ENCODE measurements around the gene PPP2R5C. TPM values are rescaled to one million over a fixed set of nuclear protein-coding genes. Genes with fewer than 3 reads are reported as not detected.

PPP2R5C gene
- total and polyA plus RNA-seq, 9 of the 15 experiments (the other 6 are each of a cell fraction or from before 2014, with no cell fraction given): 284 to 617 (median 395) TPM

DNA sequence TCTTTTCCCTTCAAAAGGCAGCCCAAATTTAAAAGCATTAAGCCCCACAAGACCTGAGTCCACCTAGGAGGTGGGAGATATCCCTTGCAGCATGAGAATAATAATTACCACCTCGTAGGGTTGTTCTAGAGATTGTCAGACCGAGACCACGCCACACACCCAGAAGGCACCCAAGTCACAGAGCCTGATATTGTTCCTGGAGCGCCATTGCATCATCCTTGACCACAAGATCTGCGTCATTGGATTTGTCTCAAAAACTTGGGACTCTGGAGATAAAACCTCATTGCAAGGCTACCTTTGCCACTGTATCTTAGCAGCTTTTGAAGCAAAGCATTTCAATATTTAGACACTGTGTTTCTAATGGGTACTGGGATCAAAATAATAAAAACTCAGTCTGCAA is 29.4 kb upstream of the PPP2R5C start (continued):
- TF ChIP-seq, protein P1, sequence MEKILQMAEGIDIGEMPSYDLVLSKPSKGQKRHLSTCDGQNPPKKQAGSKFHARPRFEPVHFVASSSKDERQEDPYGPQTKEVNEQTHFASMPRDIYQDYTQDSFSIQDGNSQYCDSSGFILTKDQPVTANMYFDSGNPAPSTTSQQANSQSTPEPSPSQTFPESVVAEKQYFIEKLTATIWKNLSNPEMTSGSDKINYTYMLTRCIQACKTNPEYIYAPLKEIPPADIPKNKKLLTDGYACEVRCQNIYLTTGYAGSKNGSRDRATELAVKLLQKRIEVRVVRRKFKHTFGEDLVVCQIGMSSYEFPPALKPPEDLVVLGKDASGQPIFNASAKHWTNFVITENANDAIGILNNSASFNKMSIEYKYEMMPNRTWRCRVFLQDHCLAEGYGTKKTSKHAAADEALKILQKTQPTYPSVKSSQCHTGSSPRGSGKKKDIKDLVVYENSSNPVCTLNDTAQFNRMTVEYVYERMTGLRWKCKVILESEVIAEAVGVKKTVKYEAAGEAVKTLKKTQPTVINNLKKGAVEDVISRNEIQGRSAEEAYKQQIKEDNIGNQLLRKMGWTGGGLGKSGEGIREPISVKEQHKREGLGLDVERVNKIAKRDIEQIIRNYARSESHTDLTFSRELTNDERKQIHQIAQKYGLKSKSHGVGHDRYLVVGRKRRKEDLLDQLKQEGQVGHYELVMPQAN (IDR thresholded peaks at IDR 0.05; ENCODE audit: borderline replicate concordance): no peak
- TF ChIP-seq STAT5A (IDR thresholded peaks at IDR 0.05; ENCODE audit: borderline replicate concordance, low read length): no peak
- TF ChIP-seq, protein P2, sequence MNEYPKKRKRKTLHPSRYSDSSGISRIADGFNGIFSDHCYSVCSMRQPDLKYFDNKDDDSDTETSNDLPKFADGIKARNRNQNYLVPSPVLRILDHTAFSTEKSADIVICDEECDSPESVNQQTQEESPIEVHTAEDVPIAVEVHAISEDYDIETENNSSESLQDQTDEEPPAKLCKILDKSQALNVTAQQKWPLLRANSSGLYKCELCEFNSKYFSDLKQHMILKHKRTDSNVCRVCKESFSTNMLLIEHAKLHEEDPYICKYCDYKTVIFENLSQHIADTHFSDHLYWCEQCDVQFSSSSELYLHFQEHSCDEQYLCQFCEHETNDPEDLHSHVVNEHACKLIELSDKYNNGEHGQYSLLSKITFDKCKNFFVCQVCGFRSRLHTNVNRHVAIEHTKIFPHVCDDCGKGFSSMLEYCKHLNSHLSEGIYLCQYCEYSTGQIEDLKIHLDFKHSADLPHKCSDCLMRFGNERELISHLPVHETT (CRISPR knock-in tag; conservative IDR thresholded peaks at IDR 0.05 in 1 of 2, IDR thresholded peaks at IDR 0.05 in 1 of 2): no peak
- TF ChIP-seq MIER1 (IDR thresholded peaks at IDR 0.05; ENCODE audit: low read depth): no peak
- TF ChIP-seq, protein P3, sequence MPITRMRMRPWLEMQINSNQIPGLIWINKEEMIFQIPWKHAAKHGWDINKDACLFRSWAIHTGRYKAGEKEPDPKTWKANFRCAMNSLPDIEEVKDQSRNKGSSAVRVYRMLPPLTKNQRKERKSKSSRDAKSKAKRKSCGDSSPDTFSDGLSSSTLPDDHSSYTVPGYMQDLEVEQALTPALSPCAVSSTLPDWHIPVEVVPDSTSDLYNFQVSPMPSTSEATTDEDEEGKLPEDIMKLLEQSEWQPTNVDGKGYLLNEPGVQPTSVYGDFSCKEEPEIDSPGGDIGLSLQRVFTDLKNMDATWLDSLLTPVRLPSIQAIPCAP (CRISPR knock-in tag; IDR thresholded peaks at IDR 0.05; ENCODE audit: borderline replicate concordance): no peak
- no peak for TF ChIP-seq HMG20A (CRISPR knock-in tag; conservative IDR thresholded peaks at IDR 0.05)
- no peak for TF ChIP-seq RFX1 (IDR thresholded peaks at IDR 0.05)
- TF ChIP-seq SREBF1 (IDR thresholded peaks at IDR 0.05; ENCODE audit: borderline replicate concordance, low read depth, low read length): no peak
- no peak for TF ChIP-seq PTRF (tag; IDR thresholded peaks at IDR 0.05)
- no peak for TF ChIP-seq ATF1 (CRISPR knock-in tag; IDR thresholded peaks at IDR 0.05)
- TF ChIP-seq ATF1 (tag; IDR thresholded peaks at IDR 0.05): peak; percentile 61
- TF ChIP-seq, protein P4, sequence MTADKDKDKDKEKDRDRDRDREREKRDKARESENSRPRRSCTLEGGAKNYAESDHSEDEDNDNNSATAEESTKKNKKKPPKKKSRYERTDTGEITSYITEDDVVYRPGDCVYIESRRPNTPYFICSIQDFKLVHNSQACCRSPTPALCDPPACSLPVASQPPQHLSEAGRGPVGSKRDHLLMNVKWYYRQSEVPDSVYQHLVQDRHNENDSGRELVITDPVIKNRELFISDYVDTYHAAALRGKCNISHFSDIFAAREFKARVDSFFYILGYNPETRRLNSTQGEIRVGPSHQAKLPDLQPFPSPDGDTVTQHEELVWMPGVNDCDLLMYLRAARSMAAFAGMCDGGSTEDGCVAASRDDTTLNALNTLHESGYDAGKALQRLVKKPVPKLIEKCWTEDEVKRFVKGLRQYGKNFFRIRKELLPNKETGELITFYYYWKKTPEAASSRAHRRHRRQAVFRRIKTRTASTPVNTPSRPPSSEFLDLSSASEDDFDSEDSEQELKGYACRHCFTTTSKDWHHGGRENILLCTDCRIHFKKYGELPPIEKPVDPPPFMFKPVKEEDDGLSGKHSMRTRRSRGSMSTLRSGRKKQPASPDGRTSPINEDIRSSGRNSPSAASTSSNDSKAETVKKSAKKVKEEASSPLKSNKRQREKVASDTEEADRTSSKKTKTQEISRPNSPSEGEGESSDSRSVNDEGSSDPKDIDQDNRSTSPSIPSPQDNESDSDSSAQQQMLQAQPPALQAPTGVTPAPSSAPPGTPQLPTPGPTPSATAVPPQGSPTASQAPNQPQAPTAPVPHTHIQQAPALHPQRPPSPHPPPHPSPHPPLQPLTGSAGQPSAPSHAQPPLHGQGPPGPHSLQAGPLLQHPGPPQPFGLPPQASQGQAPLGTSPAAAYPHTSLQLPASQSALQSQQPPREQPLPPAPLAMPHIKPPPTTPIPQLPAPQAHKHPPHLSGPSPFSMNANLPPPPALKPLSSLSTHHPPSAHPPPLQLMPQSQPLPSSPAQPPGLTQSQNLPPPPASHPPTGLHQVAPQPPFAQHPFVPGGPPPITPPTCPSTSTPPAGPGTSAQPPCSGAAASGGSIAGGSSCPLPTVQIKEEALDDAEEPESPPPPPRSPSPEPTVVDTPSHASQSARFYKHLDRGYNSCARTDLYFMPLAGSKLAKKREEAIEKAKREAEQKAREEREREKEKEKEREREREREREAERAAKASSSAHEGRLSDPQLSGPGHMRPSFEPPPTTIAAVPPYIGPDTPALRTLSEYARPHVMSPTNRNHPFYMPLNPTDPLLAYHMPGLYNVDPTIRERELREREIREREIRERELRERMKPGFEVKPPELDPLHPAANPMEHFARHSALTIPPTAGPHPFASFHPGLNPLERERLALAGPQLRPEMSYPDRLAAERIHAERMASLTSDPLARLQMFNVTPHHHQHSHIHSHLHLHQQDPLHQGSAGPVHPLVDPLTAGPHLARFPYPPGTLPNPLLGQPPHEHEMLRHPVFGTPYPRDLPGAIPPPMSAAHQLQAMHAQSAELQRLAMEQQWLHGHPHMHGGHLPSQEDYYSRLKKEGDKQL (CRISPR knock-in tag; IDR thresholded peaks at IDR 0.05; ENCODE audit: borderline replicate concordance): no peak
- no peak for TF ChIP-seq IRF2 (CRISPR knock-in tag; IDR thresholded peaks at IDR 0.05)
- no peak for TF ChIP-seq SIRT6 (IDR thresholded peaks at IDR 0.05; ENCODE audit: low read depth, low read length)
- no peak for TF ChIP-seq HDAC8 (tag; IDR thresholded peaks at IDR 0.05)
- no peak for TF ChIP-seq TSC22D4 (tag; IDR thresholded peaks at IDR 0.05)
- no peak for TF ChIP-seq ZBTB17 (CRISPR knock-in tag; IDR thresholded peaks at IDR 0.05)
- no peak for TF ChIP-seq EGR1 (conservative IDR thresholded peaks at IDR 0.05)
- TF ChIP-seq PHB2 (IDR thresholded peaks at IDR 0.05; ENCODE audit: low read depth): no peak
- no peak for TF ChIP-seq PTBP1 (IDR thresholded peaks at IDR 0.05; ENCODE audit: low read depth, low read length)
- no peak for TF ChIP-seq NBN (IDR thresholded peaks at IDR 0.05; ENCODE audit: low read depth)
- no peak for TF ChIP-seq PTTG1 (tag; IDR thresholded peaks at IDR 0.05; ENCODE audit: low read depth)
